GM23338 (cell line): ENCODE data around the gene RHOBTB3. TPM values are rescaled to one million over a fixed set of nuclear protein-coding genes. Genes with fewer than 3 reads are reported as not detected.

Experiments
- ATAC-seq: fragments of 200-7000 bp; cut with Tn5 transposase; 3 replicates; pipeline ENCODE4 v1.9.1; 2020
- DNase-seq: peaks from one replicate; pipeline ENCODE4 v3.0.0-alpha.2; 2015; ENCODE audit warnings: low spot score
- H2AFZ ChIP-seq: fragments of 200-600 bp; sonication (generic); 2 replicates; pipeline ENCODE4 v1.8.0; 2016; ENCODE audit warnings: antibody characterized with exemption, mild to moderate bottlenecking, moderate library complexity
- H3F3A ChIP-seq: fragments of 200-600 bp; sonication (generic); replicated peaks from 2 replicates; pipeline ENCODE4 v1.8.0; 2017; ENCODE audit warnings: antibody characterized with exemption, mixed run types, low read depth
- H3K27ac ChIP-seq: fragments of 200-600 bp; sonication (generic); 2 replicates; pipeline ENCODE4 v1.6.1; 2016; ENCODE audit warnings: low read depth
- H3K27me3 ChIP-seq: fragments of 200-600 bp; sonication (generic); 2 replicates; pipeline ENCODE4 v1.8.0; 2016; ENCODE audit warnings: mild to moderate bottlenecking, mixed run types, moderate library complexity; ENCODE audit not compliant: insufficient read depth
- H3K36me3 ChIP-seq: fragments of 200-600 bp; sonication (generic); 2 replicates; pipeline ENCODE4 v1.8.0; 2016; ENCODE audit warnings: mild to moderate bottlenecking; ENCODE audit not compliant: insufficient read depth
- H3K4me1 ChIP-seq: fragments of 200-600 bp; sonication (generic); 2 replicates; pipeline ENCODE4 v1.8.0; 2016; ENCODE audit warnings: mild to moderate bottlenecking, moderate library complexity; ENCODE audit not compliant: insufficient read depth
- H3K4me2 ChIP-seq: fragments of 200-600 bp; sonication (generic); 2 replicates; pipeline ENCODE4 v1.7.1; 2017; ENCODE audit warnings: mixed run types
- H3K4me3 ChIP-seq: fragments of 200-600 bp; sonication (generic); 2 replicates; pipeline ENCODE4 v1.6.1; 2016; ENCODE audit warnings: mixed run types
- H3K79me2 ChIP-seq: fragments of 200-600 bp; sonication (generic); replicated peaks from 2 replicates; pipeline ENCODE4 v1.8.0; 2017; ENCODE audit warnings: mild to moderate bottlenecking; ENCODE audit not compliant: insufficient read depth
- H3K9me2 ChIP-seq: fragments of 200-600 bp; sonication (generic); 2 replicates; pipeline ENCODE4 v1.8.0; 2017; ENCODE audit not compliant: insufficient read depth
- H4K20me1 ChIP-seq: fragments of 200-600 bp; sonication (generic); replicated peaks from 2 replicates; pipeline ENCODE4 v1.8.0; 2017; ENCODE audit warnings: mild to moderate bottlenecking; ENCODE audit not compliant: insufficient read depth
- H3K27ac Mint-ChIP-seq: 2 replicates; pipeline ENCODE4 v1.8.0; 2020; ENCODE audit warnings: inconsistent platforms, mild to moderate bottlenecking, moderate library complexity, mixed read lengths
- H3K27me3 Mint-ChIP-seq: 3 replicates; pipeline ENCODE4 v1.8.0; 2022; ENCODE audit warnings: low read depth, mild to moderate bottlenecking, moderate library complexity, mixed read lengths, inconsistent platforms; ENCODE audit not compliant: insufficient read depth, poor library complexity
- H3K36me3 Mint-ChIP-seq: 3 replicates; pipeline ENCODE4 v1.8.0; 2021; ENCODE audit warnings: low read depth, mild to moderate bottlenecking, inconsistent platforms, moderate library complexity, mixed read lengths
- H3K4me1 Mint-ChIP-seq: 3 replicates; pipeline ENCODE4 v1.8.0; 2020; ENCODE audit warnings: mild to moderate bottlenecking, inconsistent platforms, mixed read lengths
- H3K4me3 Mint-ChIP-seq: 3 replicates; pipeline ENCODE4 v1.8.0; 2021; ENCODE audit warnings: moderate library complexity, mild to moderate bottlenecking, inconsistent platforms, mixed read lengths
- H3K9me3 Mint-ChIP-seq: 3 replicates; pipeline ENCODE4 v1.8.0; 2020; ENCODE audit warnings: moderate library complexity, mild to moderate bottlenecking, inconsistent platforms, mixed read lengths
- CREB1 ChIP-seq: fragments of 250-450 bp; sonication (Bioruptor Pico); IDR thresholded peaks from 2 replicates; pipeline ENCODE4 v1.5.0; 2020; ENCODE audit warnings: low read depth, mild to moderate bottlenecking, moderate library complexity
- EZH2phosphoT487 ChIP-seq: fragments of 200-600 bp; sonication (generic); IDR thresholded peaks from one replicate; pipeline ENCODE4 v1.8.1; 2018; ENCODE audit warnings: antibody characterized with exemption; ENCODE audit not compliant: unreplicated experiment
- NANOG ChIP-seq: IDR thresholded peaks from 2 replicates; pipeline ENCODE4 v1.6.1; 2016; ENCODE audit warnings: antibody characterized with exemption, borderline replicate concordance
- POLR2AphosphoS5 ChIP-seq: IDR thresholded peaks from 2 replicates; pipeline ENCODE4 v1.6.1; 2016; ENCODE audit warnings: antibody characterized with exemption, low read depth
- REST ChIP-seq: IDR thresholded peaks from one replicate; pipeline ENCODE4 v1.6.1; 2018; ENCODE audit warnings: antibody characterized with exemption; ENCODE audit not compliant: unreplicated experiment
- STAT1 ChIP-seq: IDR thresholded peaks from one replicate; pipeline ENCODE4 v1.6.1; 2016; ENCODE audit warnings: antibody characterized with exemption; ENCODE audit not compliant: unreplicated experiment
- ZNF331 ChIP-seq: fragments of 250-450 bp; sonication (Bioruptor Pico); IDR thresholded peaks from 2 replicates; pipeline ENCODE4 v1.5.0; 2020; ENCODE audit warnings: low read depth, mild to moderate bottlenecking, moderate library complexity
- ZNF462 ChIP-seq: fragments of 250-450 bp; sonication (Bioruptor Pico); IDR thresholded peaks from 2 replicates; pipeline ENCODE4 v1.5.0; 2020; ENCODE audit warnings: mild to moderate bottlenecking, moderate library complexity
- polyA plus RNA-seq: library from polyadenylated mRNA; unstranded; fragments of >200 nt; fragmentation: Nextera tagmentation; extraction: Ambion mirVana; gene quantifications from 2 replicates; pipeline ENCODE4 v1.2.1, GENCODE V29; 2016
- total RNA-seq: library from RNA; depleted of rRNA; stranded (reverse); fragments of >200 nt; shearing (Covaris generic); gene quantifications from 2 replicates; pipeline ENCODE4 v1.2.3, GENCODE V29; 2014
- TF ChIP-seq, protein P1 (sequence below), 2 experiments: fragments of 200-600 bp in 1 of 2; sonication (generic) in 1 of 2; conservative IDR thresholded peaks; 2 replicates each; pipeline versions ENCODE4 v1.5.1 to v1.6.1; 2016 to 2017; ENCODE audit warnings: antibody characterized with exemption in 2 of 2, low read depth in 2 of 2, mild to moderate bottlenecking in 2 of 2, moderate library complexity in 1 of 2

RHOBTB3 gene
- total and polyA plus RNA-seq, 2 experiments from 2014 or later: 10.0 to 13.4 TPM

- H3K4me2 ChIP-seq: no peak overlapping the region
- H3K4me1 Mint-ChIP-seq: peaks cover 66% of the 10 kb centered on the region
- H3K4me3 ChIP-seq: no peak overlapping the region
- peaks cover 36% of the 10 kb centered on the region for H3K4me1 ChIP-seq
- no peaks in the 10 kb centered on the region for H3K79me2 ChIP-seq
- H2AFZ ChIP-seq: no peak overlapping the region
- peak; percentile 5 for DNase-seq
- no peak overlapping the region for H3K27ac Mint-ChIP-seq
- peaks cover 49% of the 10 kb centered on the region for H3K27me3 ChIP-seq
- no peak overlapping the region for H3K27ac ChIP-seq
- H3K27me3 Mint-ChIP-seq: peaks cover 18% of the 10 kb centered on the region
- no peaks in the 10 kb centered on the region for H3F3A ChIP-seq
- H3K4me3 Mint-ChIP-seq: no peak overlapping the region
- no peaks in the 10 kb centered on the region for H3K36me3 ChIP-seq
- H4K20me1 ChIP-seq: no peaks in the 10 kb centered on the region
- no peak for TF ChIP-seq CREB1 (CRISPR knock-in tag)
- no peak for TF ChIP-seq NANOG
- TF ChIP-seq, protein P1, sequence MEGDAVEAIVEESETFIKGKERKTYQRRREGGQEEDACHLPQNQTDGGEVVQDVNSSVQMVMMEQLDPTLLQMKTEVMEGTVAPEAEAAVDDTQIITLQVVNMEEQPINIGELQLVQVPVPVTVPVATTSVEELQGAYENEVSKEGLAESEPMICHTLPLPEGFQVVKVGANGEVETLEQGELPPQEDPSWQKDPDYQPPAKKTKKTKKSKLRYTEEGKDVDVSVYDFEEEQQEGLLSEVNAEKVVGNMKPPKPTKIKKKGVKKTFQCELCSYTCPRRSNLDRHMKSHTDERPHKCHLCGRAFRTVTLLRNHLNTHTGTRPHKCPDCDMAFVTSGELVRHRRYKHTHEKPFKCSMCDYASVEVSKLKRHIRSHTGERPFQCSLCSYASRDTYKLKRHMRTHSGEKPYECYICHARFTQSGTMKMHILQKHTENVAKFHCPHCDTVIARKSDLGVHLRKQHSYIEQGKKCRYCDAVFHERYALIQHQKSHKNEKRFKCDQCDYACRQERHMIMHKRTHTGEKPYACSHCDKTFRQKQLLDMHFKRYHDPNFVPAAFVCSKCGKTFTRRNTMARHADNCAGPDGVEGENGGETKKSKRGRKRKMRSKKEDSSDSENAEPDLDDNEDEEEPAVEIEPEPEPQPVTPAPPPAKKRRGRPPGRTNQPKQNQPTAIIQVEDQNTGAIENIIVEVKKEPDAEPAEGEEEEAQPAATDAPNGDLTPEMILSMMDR (conservative IDR thresholded peaks at IDR 0.05; ENCODE audit: low read depth in 2 of 2): no peak
- no peak for ATAC-seq
- no peaks in the 10 kb centered on the region for H3K36me3 Mint-ChIP-seq
- no peaks in the 10 kb centered on the region for H3K9me3 Mint-ChIP-seq
- H3K9me2 ChIP-seq: no peaks in the 10 kb centered on the region
Observed at GRCh38 chr5:95727764-95728191, 3.4 kb upstream of the RHOBTB3 start.

GRCh38 chr5:95728494-95729114, 2.5 kb upstream of the RHOBTB3 start:
- H3F3A ChIP-seq: no peaks in the 10 kb centered on the region
- no peaks in the 10 kb centered on the region for H3K79me2 ChIP-seq
- peak overlapping the region; percentile 8; the same call in 1 of the 2 replicates for H3K4me2 ChIP-seq
- H3K4me1 Mint-ChIP-seq: peaks cover 64% of the 10 kb centered on the region
- H4K20me1 ChIP-seq: no peaks in the 10 kb centered on the region; the same call in 1 of the 2 replicates
- no peak overlapping the region for H2AFZ ChIP-seq
- H3K9me2 ChIP-seq: no peaks in the 10 kb centered on the region
- no peaks in the 10 kb centered on the region for H3K9me3 Mint-ChIP-seq
- DNase-seq: peak; percentile 63
- peaks cover 57% of the 10 kb centered on the region for H3K27me3 ChIP-seq
- ATAC-seq: no peak
- no peak overlapping the region for H3K4me3 ChIP-seq
- no peaks in the 10 kb centered on the region for H3K36me3 Mint-ChIP-seq
- peaks cover 36% of the 10 kb centered on the region for H3K4me1 ChIP-seq
- H3K27ac ChIP-seq: no peak overlapping the region
- no peak overlapping the region for H3K27ac Mint-ChIP-seq
- peaks cover 18% of the 10 kb centered on the region for H3K27me3 Mint-ChIP-seq
- no peak overlapping the region; the same call in 2 of the 3 replicates for H3K4me3 Mint-ChIP-seq
- no peaks in the 10 kb centered on the region for H3K36me3 ChIP-seq
- TF ChIP-seq EZH2phosphoT487 (no peak), STAT1 (no peak), POLR2AphosphoS5 (no peak), ZNF462 (CRISPR knock-in tag) (no peak), REST (no peak), ZNF331 (CRISPR knock-in tag) (no peak)
